Smooth muscle cell (in vitro differentiated cells): Measurements from ENCODE around the gene SLC1A2. TPM values are rescaled to one million over a fixed set of nuclear protein-coding genes. Genes with fewer than 3 reads are reported as not detected.

Experiments
- DNase-seq: peaks from one replicate; lab custom pipeline; 2025; ENCODE audit not compliant: unreplicated experiment; lab: John Stamatoyannopoulos, UW
- H2AFZ ChIP-seq: fragments of 200-600 bp; sonication (generic); 2 replicates; pipeline ENCODE4 v1.6.0; 2016; ENCODE audit warnings: antibody characterized with exemption, low read depth, mild to moderate bottlenecking
- H3F3A ChIP-seq: fragments of 200-600 bp; sonication (generic); 2 replicates; pipeline ENCODE4 v1.6.0; 2017; ENCODE audit warnings: antibody characterized with exemption, low read depth
- H3K27ac ChIP-seq: fragments of 200-600 bp; sonication (generic); 2 replicates; pipeline ENCODE4 v1.5.1; 2016; ENCODE audit warnings: low read depth, mild to moderate bottlenecking
- H3K27me3 ChIP-seq: fragments of 200-600 bp; sonication (generic); 2 replicates; pipeline ENCODE4 v1.6.1; 2016; ENCODE audit warnings: low read depth, mild to moderate bottlenecking
- H3K36me3 ChIP-seq: fragments of 200-600 bp; sonication (generic); 2 replicates; pipeline ENCODE4 v1.5.1; 2016; ENCODE audit warnings: low read depth
- H3K4me1 ChIP-seq: fragments of 200-600 bp; sonication (generic); 2 replicates; pipeline ENCODE4 v1.5.1; 2016; ENCODE audit warnings: low read depth
- H3K4me2 ChIP-seq: fragments of 200-600 bp; sonication (generic); 2 replicates; pipeline ENCODE4 v1.6.0; 2016; ENCODE audit warnings: mild to moderate bottlenecking
- H3K4me3 ChIP-seq: fragments of 200-600 bp; sonication (generic); 2 replicates; pipeline ENCODE4 v1.5.1; 2016; ENCODE audit warnings: mild to moderate bottlenecking
- H3K79me2 ChIP-seq: fragments of 200-600 bp; sonication (generic); 2 replicates; pipeline ENCODE4 v1.6.0; 2016; ENCODE audit warnings: low read depth, mild to moderate bottlenecking
- H3K9ac ChIP-seq: fragments of 200-600 bp; sonication (generic); 2 replicates; pipeline ENCODE4 v1.6.0; 2016; ENCODE audit warnings: low read depth
- H3K9me3 ChIP-seq: fragments of 200-600 bp; sonication (generic); replicated peaks from 2 replicates; pipeline ENCODE4 v1.5.1; 2016; ENCODE audit warnings: low read depth
- H4K20me1 ChIP-seq: fragments of 200-600 bp; sonication (generic); 2 replicates; pipeline ENCODE4 v1.6.0; 2016; ENCODE audit warnings: low read depth
- CTCF ChIP-seq: fragments of 200-600 bp; sonication (generic); IDR thresholded peaks from 2 replicates; pipeline ENCODE4 v1.5.1; 2017; ENCODE audit warnings: borderline replicate concordance, mild to moderate bottlenecking, antibody characterized with exemption; ENCODE audit not compliant: insufficient read depth, poor library complexity, severe bottlenecking
- WGBS: methylation state at CpG from one replicate; pipeline ENCODE4 v1.1.7; 2016; ENCODE audit warnings: low lambda C conversion rate; 5-methylcytosine and 5-hydroxymethylcytosine counted together
- polyA plus RNA-seq: library from polyadenylated mRNA; unstranded; fragments of >200 nt; fragmentation: Nextera tagmentation; extraction: Ambion mirVana; gene quantifications from 2 replicates; pipeline ENCODE4 v1.2.1, GENCODE V29; 2016
- total RNA-seq: library from RNA; depleted of rRNA; stranded (reverse); fragments of >200 nt; gene quantifications from 2 replicates; pipeline ENCODE4 v1.2.3, GENCODE V29; 2014

SLC1A2 gene
- total and polyA plus RNA-seq, 2 experiments from 2014 or later, result 3.6 TPM; not detected in 1

- WGBS, result 8% methylated on average over 17 of the region's 17 CpGs
- Histone ChIP-seq H2AFZ (no peak overlapping the region), H3K9me3 (no peaks in the 10 kb centered on the region), H3K27me3 (peaks cover 93% of the 10 kb centered on the region), H3K36me3 (no peaks in the 10 kb centered on the region), H3K79me2 (no peaks in the 10 kb centered on the region), H3K9ac (no peak overlapping the region), H3K27ac (no peak overlapping the region), H3K4me3 (peak overlapping the region; percentile 57), H3K4me1 (peaks cover 27% of the 10 kb centered on the region), H3K4me2 (peak overlapping the region; percentile 97), H3F3A (no peaks in the 10 kb centered on the region), H4K20me1 (peaks cover 4% of the 10 kb centered on the region)
- no peak for TF ChIP-seq CTCF
- DNase-seq, result no peak
These were observed 1.0 kb upstream of the SLC1A2 start for GRCh38 chr11:35420371-35420770.

GRCh38 chr11:35419830-35420333, 524 bp upstream of the SLC1A2 start:
- H3K36me3 ChIP-seq, result no peaks in the 10 kb centered on the region
- H3K4me1 ChIP-seq, result peaks cover 27% of the 10 kb centered on the region
- no peaks in the 10 kb centered on the region for H3F3A ChIP-seq
- no peak overlapping the region for H3K27ac ChIP-seq
- no peak for DNase-seq
- peaks cover 4% of the 10 kb centered on the region for H4K20me1 ChIP-seq
- H3K9ac ChIP-seq, result no peak overlapping the region
- no peaks in the 10 kb centered on the region for H3K9me3 ChIP-seq
- peak overlapping the region; percentile 57 for H3K4me3 ChIP-seq
- WGBS, result 1% methylated on average over 38 of the region's 41 CpGs
- no peak for TF ChIP-seq CTCF
- no peak overlapping the region for H2AFZ ChIP-seq
- peaks cover 94% of the 10 kb centered on the region for H3K27me3 ChIP-seq
- no peaks in the 10 kb centered on the region for H3K79me2 ChIP-seq
- peak overlapping the region; percentile 97 for H3K4me2 ChIP-seq

DNA sequence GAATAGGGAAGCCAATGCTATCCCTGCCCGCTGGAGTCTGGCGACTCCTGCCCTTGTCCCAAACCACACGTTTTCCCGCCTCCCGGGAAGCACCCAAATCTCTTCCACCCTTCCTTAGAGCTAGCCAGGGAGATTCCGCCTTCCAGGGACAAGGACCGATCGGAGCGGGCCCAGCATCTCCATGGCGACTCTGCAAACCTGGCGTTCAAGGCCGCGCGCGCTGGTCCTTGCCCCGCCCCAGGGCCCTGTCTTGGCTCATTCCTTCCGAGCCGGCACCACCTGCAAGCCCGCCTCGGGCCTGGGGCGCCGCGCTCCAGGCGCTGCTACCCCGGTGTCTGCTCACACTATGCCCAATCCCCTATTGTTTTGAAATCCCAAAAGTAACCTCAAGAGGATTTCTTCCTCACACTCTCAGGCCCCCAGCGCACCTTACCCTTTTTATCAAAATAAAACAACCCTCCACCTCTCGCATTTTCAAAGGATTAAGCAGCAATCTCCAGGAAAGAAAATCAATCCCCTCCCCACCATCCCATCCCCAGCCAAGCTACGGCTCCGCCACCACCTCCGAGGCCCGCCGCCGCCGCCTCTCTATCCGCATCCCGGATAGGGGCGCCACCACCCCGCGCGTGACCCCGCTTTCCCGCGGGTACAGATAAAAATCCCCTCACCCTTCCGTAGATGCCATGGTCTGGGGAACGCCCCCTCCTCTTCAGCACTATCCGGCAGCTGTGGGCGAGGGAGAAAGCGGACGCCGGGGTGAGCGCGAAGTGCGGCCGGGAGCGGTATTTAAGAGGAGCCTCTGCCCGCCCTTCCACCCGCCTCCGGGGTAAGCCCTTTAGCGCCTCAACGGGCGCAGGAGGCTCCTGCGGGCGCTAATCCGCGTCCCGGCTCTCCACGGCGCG, 825 bp downstream of the SLC1A2 start:
- 2% methylated on average over 63 of the region's 69 CpGs for WGBS
- DNase-seq, result no peak
- no peak for TF ChIP-seq CTCF

More for the DNA sequence above, 825 bp downstream of the SLC1A2 start:
- no peaks in the 10 kb centered on the region for H3F3A ChIP-seq
- H3K27ac ChIP-seq, result no peak overlapping the region
- peaks cover 4% of the 10 kb centered on the region for H4K20me1 ChIP-seq
- H3K27me3 ChIP-seq, result peaks cover 99% of the 10 kb centered on the region
- peaks cover 27% of the 10 kb centered on the region for H3K4me1 ChIP-seq
- H3K79me2 ChIP-seq, result no peaks in the 10 kb centered on the region
- no peak overlapping the region for H2AFZ ChIP-seq
- no peaks in the 10 kb centered on the region for H3K9me3 ChIP-seq
- peak overlapping the region; percentile 97 for H3K4me2 ChIP-seq
- peak overlapping the region; percentile 57 for H3K4me3 ChIP-seq
- no peaks in the 10 kb centered on the region for H3K36me3 ChIP-seq
- H3K9ac ChIP-seq, result no peak overlapping the region
